Stimulated activated CD4-positive, alpha-beta T cell treated with anti-CD3 and anti-CD28 coated beads, Interleukin-12 subunit alpha, Interleukin-12 subunit beta, amount 100 ng/mL, for 24 hours (primary cell): Measurements from ENCODE around the gene CCDC106.

Source experiments
- DNase-seq, 2 experiments: peaks; one replicate each; pipeline ENCODE4 v3.0.0-alpha.2; 2020; ENCODE audit warnings: low read depth in 2 of 2

CCDC106 gene

DNA sequence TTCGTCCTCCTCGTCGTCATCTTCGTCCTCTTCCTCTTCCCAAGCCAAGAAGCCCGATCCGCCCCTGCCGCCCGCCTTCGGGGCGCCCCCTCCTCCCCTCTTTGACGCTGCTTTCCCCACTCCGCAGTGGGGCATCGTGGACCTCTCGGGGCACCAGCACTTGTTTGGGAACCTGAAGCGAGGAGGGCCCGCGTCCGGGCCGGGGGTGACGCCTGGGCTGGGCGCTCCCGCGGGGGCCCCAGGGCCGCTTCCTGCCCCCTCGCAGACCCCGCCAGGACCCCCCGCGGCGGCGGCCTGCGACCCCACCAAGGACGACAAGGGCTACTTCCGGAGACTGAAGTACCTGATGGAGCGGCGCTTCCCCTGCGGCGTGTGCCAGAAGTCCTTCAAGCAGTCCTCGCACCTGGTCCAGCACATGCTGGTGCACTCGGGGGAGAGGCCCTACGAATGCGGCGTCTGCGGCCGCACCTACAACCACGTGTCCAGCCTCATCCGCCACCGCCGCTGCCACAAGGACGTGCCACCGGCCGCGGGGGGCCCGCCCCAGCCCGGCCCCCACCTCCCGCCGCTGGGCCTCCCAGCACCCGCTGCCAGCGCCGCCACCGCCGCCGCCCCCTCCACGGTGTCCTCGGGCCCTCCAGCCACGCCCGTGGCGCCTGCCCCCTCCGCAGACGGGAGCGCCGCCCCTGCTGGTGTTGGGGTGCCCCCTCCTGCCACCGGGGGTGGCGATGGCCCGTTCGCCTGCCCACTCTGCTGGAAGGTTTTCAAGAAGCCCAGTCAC is 33.9 kb upstream of the CCDC106 start:
- DNase-seq = no peak

DNA sequence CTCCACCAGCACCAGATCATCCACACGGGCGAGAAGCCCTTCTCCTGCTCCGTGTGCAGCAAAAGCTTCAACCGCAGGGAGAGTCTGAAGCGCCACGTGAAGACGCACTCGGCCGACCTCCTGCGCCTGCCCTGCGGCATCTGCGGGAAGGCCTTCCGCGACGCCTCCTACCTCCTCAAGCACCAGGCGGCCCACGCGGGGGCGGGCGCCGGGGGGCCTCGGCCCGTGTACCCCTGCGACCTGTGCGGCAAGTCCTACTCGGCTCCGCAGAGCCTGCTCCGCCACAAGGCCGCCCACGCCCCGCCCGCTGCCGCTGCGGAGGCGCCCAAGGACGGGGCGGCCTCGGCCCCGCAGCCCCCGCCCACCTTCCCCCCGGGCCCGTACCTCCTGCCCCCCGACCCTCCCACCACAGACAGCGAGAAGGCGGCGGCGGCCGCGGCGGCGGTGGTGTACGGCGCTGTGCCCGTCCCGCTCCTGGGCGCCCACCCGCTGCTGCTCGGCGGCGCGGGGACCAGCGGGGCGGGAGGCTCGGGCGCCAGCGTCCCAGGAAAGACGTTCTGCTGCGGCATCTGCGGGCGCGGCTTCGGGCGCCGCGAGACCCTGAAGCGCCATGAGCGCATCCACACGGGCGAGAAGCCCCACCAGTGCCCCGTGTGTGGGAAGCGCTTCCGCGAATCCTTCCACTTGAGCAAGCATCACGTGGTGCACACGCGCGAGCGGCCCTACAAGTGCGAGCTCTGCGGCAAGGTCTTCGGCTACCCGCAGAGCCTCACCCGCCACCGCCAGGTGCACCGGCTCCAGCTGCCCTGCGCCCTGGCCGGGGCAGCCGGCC is 33.1 kb upstream of the CCDC106 start:
- no peak for DNase-seq

DNA sequence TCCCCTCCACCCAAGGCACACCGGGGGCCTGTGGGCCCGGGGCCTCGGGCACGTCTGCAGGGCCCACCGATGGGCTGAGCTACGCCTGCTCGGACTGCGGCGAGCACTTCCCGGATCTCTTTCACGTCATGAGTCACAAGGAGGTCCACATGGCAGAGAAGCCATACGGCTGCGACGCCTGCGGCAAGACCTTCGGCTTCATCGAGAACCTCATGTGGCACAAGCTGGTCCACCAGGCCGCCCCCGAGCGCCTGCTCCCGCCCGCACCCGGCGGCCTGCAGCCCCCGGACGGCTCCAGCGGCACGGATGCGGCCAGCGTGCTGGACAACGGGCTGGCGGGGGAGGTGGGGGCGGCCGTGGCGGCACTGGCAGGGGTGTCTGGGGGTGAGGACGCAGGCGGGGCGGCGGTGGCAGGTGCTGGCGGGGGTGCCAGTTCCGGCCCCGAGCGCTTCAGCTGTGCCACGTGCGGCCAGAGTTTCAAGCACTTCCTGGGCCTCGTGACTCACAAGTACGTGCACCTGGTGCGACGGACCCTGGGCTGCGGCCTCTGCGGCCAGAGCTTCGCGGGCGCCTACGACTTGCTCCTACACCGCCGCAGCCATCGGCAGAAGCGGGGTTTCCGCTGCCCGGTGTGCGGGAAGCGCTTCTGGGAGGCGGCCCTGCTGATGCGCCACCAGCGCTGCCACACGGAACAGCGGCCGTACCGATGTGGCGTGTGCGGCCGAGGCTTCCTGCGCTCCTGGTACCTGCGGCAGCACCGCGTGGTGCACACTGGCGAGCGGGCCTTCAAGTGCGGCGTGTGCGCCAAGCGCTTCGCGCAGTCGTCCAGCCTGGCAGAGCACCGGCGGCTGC is 32.2 kb upstream of the CCDC106 start:
- DNase-seq = no peak

DNA sequence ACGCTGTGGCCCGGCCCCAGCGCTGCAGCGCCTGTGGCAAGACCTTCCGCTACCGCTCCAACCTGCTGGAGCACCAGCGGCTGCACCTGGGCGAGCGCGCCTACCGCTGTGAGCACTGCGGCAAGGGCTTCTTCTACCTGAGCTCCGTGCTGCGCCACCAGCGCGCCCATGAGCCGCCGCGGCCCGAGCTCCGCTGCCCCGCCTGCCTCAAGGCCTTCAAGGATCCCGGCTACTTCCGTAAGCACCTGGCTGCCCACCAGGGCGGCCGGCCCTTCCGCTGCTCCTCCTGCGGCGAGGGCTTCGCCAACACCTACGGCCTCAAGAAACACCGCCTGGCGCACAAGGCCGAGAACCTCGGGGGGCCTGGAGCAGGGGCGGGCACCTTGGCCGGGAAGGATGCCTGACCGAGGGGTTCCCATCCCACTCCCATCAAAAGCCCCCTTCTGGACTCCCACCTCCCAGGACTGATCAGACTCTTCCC is 31.6 kb upstream of the CCDC106 start:
- no peak for DNase-seq

DNA sequence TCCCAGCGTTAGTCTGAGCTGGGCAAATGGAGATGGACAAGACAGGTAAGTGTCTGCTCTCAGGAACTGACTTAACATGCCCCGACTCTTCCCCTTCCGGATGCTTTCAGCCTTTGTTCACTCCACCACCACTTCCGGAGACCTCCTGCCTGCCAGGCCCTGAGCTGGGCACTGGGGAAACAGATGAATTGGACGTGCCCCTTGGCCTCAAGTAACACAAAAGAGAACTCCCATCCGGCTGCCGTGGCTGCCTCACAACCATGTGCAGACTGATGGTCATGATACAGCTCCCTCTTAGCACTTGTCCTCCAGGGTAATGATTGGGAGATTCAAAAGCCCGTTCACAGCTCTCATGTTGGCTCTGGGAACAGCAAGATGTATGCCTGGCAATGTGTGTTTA is 30.6 kb upstream of the CCDC106 start:
- DNase-seq = no peak

DNA sequence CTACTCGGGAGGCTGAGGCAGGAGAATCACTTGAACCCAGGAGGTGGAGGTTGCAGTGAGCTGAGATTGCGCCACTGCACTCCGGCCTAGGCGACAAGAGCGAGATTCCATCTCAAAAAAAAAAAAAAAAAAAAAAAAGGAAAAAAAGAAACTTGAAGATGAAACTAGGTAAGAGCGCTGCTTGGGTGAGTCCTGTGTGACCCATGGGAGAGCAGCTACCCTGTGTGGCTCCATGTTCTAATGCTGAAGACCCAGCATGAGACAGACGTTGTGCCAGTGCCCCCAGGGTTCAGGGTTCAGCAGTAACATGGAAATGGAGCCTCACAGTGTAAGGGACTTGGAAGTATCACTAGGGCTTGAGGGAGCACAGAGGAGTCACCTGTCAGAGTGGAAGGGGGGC is 29.6 kb upstream of the CCDC106 start:
- no peak for DNase-seq

DNA sequence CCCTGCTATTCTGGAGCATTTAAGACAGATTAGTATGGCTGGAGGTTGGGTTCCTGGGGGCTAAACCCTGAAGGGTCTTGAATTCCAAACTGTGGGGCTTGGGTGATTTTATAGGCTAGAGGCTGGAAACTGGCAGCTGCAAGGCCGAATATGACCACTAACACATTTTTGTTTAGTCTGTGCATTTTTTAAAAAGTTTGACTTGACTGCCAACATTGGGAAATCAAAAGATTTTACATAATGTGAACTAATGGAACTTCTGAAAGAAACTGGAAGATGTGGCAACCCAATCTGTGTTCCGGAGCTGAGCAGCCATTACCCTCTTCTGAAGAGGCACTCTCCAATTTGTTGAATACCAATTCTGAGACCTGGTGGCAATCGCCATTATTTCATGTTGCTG is 28.7 kb upstream of the CCDC106 start:
- no peak for DNase-seq

DNA sequence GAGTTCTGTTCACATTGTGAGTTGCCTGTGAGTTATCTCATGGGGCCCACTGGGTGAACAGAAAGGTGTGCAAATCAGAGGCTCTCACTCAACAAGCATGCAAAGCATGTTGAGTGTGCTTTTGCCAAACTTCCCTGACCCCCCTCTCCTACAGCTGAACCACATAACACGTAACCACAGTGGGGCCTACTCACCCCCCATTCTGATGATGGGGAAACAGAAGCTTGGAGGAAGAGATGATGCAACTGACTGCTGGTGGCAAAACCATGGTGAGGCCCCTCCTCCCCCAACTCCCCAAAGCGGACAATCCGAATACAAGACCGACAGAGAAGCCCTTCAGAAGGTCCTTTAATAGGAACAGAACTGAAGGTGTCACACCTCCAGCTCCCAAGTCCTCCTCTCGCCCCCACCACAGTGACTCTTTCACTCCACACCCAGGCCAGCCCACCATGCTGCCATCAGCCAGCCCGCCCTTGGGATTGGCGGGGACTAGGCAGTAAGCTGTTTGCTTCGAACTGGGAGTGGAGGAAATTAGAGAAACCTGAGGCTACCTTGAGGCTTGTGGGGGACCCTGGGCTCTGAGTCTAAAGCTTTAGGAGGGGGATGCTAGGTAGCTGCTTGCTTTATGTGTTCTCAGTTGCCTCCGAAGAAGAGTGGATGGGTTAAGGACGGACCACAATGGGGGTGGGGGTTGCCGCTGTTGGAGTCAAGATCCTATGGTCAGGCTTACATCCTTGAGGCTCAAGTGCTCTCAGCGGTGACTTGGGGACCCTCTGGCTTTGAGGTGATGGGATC is 27.4 kb upstream of the CCDC106 start:
- DNase-seq = no peak

DNA sequence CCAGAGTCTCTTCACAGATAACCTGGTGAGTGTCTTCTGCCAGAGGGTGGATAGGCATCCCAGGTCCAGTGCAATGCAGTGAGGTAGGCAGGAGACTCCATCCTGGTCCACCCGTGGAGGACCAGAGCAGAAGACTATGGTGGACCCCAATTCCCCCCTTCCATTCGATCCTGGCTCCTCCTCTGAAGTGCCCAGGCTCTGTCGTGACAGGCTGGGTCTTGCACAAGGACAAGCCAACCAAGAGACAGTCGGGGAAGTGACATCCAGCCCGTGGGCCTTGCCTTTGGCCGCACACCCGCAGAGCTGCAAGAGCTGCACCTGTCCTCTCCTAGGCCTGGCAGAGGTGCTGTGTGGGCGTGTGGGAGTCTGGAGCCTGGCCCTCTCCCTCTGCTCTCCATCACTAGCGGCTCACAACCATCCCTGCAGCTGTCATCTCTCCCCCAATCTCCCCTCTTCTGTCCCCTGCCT is 26.8 kb upstream of the CCDC106 start:
- no peak for DNase-seq

DNA sequence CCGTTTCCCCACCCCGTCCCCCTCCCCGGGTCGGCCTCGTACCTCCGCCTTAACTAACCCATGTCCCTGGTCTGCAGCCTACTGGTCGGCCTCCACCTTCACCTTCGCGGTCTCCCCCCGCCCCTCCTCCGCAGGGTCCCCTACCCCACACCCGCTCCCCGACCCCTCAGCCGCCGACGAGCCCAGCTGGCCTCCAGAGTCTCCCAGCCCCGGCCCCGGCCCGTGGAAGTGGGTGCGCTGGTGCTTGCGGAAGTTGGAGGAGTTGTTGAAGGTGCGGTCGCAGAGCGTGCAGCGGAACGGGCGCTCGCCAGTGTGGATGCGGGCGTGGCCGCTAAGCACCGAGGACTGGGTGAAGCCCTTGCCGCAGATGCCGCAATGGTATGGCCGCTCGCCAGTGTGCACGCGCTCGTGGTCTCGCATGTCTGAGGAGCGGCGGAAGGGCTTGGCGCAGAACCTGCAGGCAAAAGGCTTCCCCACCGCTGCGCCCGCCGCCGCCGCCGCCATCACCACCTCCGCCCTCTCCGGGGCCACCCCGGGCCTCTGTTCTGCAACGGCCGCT is 26.3 kb upstream of the CCDC106 start:
- no peak for DNase-seq

DNA sequence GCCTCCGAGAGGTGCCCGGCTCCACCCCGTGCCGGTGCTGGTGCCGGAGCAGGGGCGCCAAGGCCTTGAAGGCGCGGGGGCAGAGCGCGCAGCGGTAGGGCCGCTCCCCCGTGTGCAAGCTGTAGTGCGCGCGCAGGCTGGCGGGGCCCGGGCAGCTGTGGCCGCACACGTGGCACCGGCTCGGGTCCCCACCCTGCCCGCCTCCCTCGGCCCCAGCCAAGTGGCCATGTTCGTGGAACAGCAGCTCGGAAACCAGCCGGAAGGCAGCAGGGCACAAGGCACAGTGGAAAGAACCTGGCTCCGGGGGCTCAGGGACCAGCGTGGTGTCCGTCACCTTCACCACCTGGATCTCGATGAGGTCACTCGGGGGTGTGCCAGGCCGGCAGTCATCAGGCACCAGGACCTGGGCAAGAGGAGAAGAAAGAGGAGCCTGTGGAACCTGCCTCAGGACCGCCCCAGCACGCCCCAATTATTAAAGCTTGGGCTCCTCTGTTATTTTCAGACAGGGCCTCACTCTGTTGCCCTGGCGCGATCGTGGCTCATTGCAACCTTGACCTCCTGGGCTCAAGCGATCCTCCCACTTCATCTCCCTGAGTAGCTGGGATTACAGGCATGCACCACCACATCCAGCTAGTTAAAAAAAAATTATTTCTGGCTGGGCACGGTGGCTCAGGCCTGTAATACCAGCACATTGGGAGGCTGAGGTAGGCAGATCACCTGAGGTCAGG is 25.6 kb upstream of the CCDC106 start:
- DNase-seq = no peak

DNA sequence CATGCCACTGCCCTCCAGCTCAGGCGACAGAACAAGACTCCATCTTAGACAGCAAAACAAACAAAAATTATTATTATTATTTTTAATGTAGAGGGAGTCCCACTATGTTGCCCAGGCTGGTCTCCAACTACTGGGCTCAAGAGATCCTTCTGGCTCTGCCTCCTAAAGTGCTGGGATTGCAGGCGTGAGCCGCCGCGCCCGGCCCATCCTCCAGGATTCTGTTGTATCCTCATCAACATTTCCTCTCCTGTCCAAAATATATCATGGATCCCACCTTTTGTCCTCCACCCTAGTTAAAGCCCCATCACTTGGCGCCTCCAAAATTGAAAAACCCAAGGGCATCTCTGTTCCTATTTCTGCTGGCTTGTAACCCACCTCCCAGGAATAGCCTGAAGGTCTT is 24.9 kb upstream of the CCDC106 start:
- no peak for DNase-seq

DNA sequence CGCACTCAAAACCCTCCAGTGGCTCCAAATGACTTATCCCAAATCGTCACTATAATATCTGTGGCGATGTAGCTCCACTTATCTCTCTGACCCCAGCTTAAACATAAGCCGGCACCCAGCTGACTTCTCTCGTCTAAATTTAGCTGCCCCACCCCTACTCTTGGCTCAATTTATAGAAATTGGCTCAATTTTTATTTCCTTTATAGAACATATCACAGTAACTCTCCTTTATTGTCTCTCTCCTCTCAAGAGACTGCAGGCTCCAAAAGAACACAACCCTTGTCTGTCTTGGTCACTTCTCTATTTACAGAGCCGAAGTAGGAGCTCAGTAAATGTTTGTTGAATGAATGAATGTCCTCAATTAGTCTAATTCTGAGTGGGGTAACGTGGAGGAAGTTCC is 24.5 kb upstream of the CCDC106 start:
- no peak for DNase-seq

DNA sequence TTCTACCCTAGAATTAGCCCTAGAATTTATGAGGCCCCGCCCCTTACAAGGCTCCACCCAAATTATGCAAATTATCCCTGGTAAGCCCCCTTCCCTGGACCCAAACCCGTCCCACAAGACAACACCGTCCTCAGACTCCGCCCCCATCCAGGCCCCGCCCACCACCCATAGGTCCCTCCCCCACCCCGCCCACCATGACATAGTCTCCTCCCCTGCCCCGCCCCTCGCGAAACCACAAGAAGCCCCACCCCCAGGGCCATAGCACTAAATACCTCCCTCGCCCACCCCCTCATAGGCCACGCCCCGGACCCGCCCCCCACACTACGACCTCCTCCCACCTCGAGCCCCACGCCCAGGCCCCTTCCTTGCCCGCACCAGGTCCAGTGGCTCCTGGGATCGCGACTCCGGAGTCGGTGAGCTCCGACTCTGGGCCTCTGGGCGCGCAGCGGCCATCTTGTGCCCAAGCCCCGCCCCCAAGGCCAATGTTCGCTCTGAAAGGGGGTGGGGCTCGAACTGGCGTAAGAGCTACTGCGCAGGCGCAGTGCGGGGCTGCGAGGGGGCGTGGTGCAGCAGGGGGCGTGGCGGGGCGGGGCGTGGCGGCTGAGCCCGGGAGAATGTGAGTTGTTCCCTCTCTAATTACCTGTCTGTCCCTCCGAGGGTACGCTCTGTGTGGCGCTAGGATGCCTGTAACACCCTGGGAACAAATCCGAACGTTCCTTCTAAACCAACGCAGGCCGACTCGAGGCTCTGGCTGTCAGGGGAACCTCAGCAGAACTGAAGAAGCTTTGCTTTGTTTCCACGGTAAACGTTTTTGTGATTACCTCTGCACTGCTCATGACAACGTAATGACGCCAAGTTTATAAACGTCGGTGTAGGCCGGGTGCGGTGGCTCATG is 23.7 kb upstream of the CCDC106 start, which contains the start of gene ZNF784:
Gene ZNF784 (minus strand): TSS at position 458 of the 895 bp plus-strand sequence. CDS start 5 bp downstream, at position 453.
- peak; percentile 86 to 87 for DNase-seq

DNA sequence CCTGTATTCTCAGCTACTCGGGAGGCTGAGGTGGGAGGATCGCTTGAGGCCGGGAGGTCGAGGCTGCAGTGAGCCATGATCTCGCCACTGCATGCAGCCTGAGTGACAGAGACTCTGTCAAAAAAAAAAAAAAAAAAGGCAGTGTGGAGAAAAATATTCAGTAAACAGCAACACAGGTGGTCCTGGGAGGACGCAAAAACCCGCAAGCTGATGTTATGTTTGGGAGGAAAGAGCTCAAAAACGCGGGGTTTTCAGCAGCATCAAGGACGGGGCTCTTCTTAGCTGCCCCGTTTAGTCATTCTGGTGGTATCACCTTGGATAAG is 23.0 kb upstream of the CCDC106 start:
- DNase-seq = no peak

DNA sequence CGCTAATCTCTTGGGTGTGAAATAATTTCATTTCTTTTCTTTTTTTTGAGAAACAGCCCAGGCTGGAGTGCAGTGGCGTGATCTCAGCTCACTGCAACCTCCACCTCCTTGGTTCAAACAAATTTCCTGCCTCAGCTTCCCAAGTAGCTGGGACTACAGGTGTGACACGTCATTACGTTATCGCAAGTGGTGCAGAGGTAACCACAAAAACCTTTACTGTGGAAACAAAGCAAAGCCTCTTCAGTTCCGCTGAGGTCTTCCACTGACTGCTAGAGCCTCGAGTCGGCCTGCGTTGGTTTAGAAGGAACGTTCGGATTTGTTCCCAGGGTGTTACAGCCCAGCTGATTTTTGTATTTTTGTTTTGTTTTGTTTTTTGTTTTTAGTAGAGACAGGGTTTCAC is 21.7 kb upstream of the CCDC106 start:
- peak in 1 of 2 experiments; percentile 29 for DNase-seq

DNA sequence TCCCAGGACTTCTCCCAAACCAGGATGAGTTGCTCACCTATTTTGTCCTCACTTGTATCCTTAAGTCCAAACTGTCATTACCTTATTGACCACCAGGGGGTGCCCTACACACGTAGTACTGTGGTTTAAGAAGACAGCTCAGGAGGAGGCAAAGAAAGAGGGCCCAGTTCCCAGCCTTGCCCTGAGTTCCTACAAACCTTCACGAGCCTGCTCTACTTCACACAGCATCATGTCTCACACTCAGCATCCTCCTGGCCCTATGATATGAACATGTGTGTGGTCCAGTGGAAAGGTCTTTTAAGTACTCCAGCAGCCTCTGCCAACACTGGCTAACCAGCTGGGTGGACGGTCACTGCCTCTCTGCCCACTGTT is 15.6 kb upstream of the CCDC106 start:
- DNase-seq = peak; percentile 70 to 86

DNA sequence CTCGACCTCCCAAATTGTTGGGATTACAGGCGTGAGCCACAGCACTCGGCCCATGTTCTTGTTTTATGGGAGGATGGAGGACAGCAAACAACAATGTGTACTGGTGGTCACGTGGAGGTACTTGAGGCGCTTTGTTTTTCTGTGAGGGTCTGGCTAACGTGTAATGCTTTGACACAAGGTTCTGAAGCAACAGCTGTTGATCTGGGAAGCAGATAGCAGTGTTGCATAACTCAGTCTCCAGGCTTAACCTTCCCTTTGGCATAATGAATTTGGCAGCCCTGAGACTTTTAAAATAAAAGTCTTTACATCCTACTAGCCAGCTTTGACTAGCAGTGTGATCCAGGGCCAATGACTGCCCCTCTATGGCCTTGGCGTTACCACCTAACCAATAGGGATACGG is 14.2 kb upstream of the CCDC106 start:
- no peak for DNase-seq

DNA sequence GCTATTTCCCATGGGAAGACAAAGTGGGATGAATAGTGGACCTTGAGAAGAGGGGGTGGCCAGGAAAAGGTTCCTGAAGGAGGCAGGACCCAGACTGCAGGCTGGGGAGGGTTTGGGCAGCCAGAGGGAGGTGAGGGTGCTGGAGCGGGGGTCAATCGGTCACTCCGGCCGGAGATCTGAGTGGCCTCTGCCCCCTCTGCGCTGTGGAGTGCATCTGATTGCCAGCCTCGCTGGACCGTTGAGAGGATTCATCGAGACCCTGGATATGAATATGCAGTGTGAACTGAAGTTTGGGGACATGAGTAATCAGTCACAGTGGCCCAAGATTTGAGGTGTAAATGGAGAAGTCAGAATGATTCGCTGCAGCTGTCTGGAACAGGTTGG is 12.7 kb upstream of the CCDC106 start:
- no peak for DNase-seq
